B cell (primary cell): ENCODE results near the gene EIF4E2. TPM values are rescaled to one million over a fixed set of nuclear protein-coding genes. Genes with fewer than 3 reads are reported as not detected.

Experiments
- ATAC-seq: fragments of 200-7000 bp; cut with Tn5 transposase; one replicate; pipeline ENCODE4 v1.10.0; 2021; ENCODE audit warnings: low read depth, mild to moderate bottlenecking, moderate number of reproducible peaks, moderate library complexity
- CTCF ChIA-PET: fragments of 350-600 bp; sonication (Branson Sonifier 250); formaldehyde crosslinking; loops from one replicate; lab custom pipeline; 2021; ENCODE audit warnings: antibody characterized with exemption, inconsistent platforms; lab: Charles Lee
- POLR2A ChIA-PET: fragments of 350-600 bp; sonication (Branson Sonifier 250); formaldehyde crosslinking; loops from one replicate; lab custom pipeline; 2021; ENCODE audit warnings: antibody characterized with exemption; lab: Charles Lee
- DNase-seq: peaks from one replicate; pipeline ENCODE4 v3.0.0; 2013
- H2AFZ ChIP-seq: 2 replicates; pipeline ENCODE4 v1.6.1; 2012; ENCODE audit warnings: mild to moderate bottlenecking, low read depth, low read length; ENCODE audit not compliant: insufficient read depth, poor library complexity, severe bottlenecking
- H3K27ac ChIP-seq, 2 donors: 1 replicate in 1 of 2; 2 replicates in 1 of 2; pipeline ENCODE4 v1.5.1; 2012 to 2013; ENCODE audit warnings: low read length in 2 of 2, mild to moderate bottlenecking in 2 of 2, moderate library complexity in 1 of 2
- H3K27me3 ChIP-seq, 4 experiments: fragments of 200-600 bp in 1 of 4; sonication (generic) in 1 of 4; replicated peaks in 1 of 4; 1 replicate in 2 of 4; 2 replicates in 2 of 4; pipeline versions ENCODE4 v1.6.1 to v1.7.0; 2013 to 2016; ENCODE audit warnings: low read length in 3 of 4, mild to moderate bottlenecking in 2 of 4, mixed read lengths in 1 of 4, moderate library complexity in 1 of 4; ENCODE audit not compliant: insufficient read depth in 4 of 4, control insufficient read depth in 3 of 4; ENCODE audit errors: control extremely low read depth in 1 of 4
- H3K36me3 ChIP-seq, 2 experiments: replicated peaks in 1 of 2; 1 replicate in 1 of 2; 2 replicates in 1 of 2; pipeline versions ENCODE4 v1.6.1 to v1.7.1; 2013; ENCODE audit warnings: low read length in 1 of 2; ENCODE audit not compliant: insufficient read depth in 2 of 2, control insufficient read depth in 1 of 2; ENCODE audit errors: control extremely low read depth in 1 of 2, extremely low read depth in 1 of 2
- H3K4me1 ChIP-seq, 2 donors: fragments of 200-600 bp in 1 of 2; sonication (generic) in 1 of 2; 1 replicate in 1 of 2; 2 replicates in 1 of 2; pipeline versions ENCODE4 v1.5.1 to v1.6.1; 2013 to 2017; ENCODE audit warnings: low read length in 2 of 2; ENCODE audit not compliant: control insufficient read depth in 2 of 2, insufficient read depth in 2 of 2
- H3K4me2 ChIP-seq: replicated peaks from 2 replicates; pipeline ENCODE3; 2012; ENCODE audit warnings: mild to moderate bottlenecking, low read depth, low read length; ENCODE audit not compliant: poor library complexity, severe bottlenecking
- H3K4me3 ChIP-seq, 5 experiments: fragments of 200-600 bp in 1 of 5; sonication (generic) in 1 of 5; 1 replicate in 3 of 5; 2 replicates in 2 of 5; pipeline versions ENCODE4 v1.5.1 to v1.7.0; 2011 to 2016; ENCODE audit warnings: low read length in 4 of 5, mild to moderate bottlenecking in 4 of 5, low read depth in 2 of 5, control low read depth in 1 of 5, moderate library complexity in 1 of 5; ENCODE audit not compliant: insufficient read depth in 1 of 5; ENCODE audit errors: control extremely low read depth in 1 of 5, extremely low read depth in 1 of 5
- H3K79me2 ChIP-seq: fragments of 200-600 bp; sonication (generic); one replicate; pipeline ENCODE4 v1.6.0; 2016; ENCODE audit warnings: low read length; ENCODE audit not compliant: control insufficient read depth, insufficient read depth
- H3K9ac ChIP-seq: fragments of 200-600 bp; sonication (generic); 2 replicates; pipeline ENCODE4 v1.6.1; 2017; ENCODE audit warnings: mild to moderate bottlenecking, low read length, moderate library complexity
- H3K9me3 ChIP-seq, 3 donors: one replicate each; pipeline versions ENCODE4 v1.6.1 to v1.7.1; 2013; ENCODE audit warnings: low read length in 2 of 3; ENCODE audit not compliant: control insufficient read depth in 2 of 3, insufficient read depth in 1 of 3; ENCODE audit errors: control extremely low read depth in 1 of 3
- H4K20me1 ChIP-seq: 2 replicates; pipeline ENCODE4 v1.6.0; 2012; ENCODE audit warnings: mild to moderate bottlenecking, low read length; ENCODE audit not compliant: insufficient read depth, control insufficient read depth, poor library complexity, severe bottlenecking
- H3K27ac Mint-ChIP-seq: one replicate; pipeline ENCODE4 v1.8.0; 2021; ENCODE audit warnings: mixed read lengths
- H3K27me3 Mint-ChIP-seq: one replicate; pipeline ENCODE4 v1.8.0; 2021; ENCODE audit warnings: mixed read lengths
- H3K4me1 Mint-ChIP-seq: one replicate; pipeline ENCODE4 v1.8.0; 2021; ENCODE audit warnings: mixed read lengths
- H3K4me3 Mint-ChIP-seq: one replicate; pipeline ENCODE4 v1.8.0; 2021; ENCODE audit warnings: mixed read lengths
- H3K9me3 Mint-ChIP-seq: one replicate; pipeline ENCODE4 v1.8.0; 2022; ENCODE audit warnings: mixed read lengths; ENCODE audit not compliant: insufficient read depth
- CTCF ChIP-seq: fragments of 200-600 bp; IDR thresholded peaks from one replicate; pipeline ENCODE4 v1.8.0; 2022; ENCODE audit warnings: antibody characterized with exemption, mild to moderate bottlenecking
- EZH2 ChIP-seq: IDR thresholded peaks from 2 replicates; pipeline ENCODE4 v1.6.1; 2012; ENCODE audit warnings: borderline replicate concordance, low read depth, mild to moderate bottlenecking, moderate library complexity, low read length; ENCODE audit not compliant: insufficient read depth, poor library complexity, severe bottlenecking
- WGBS: methylation state at CpG from one replicate; pipeline ENCODE4 v1.1.5; 2013; ENCODE audit warnings: missing lambda C conversion rate; ENCODE audit not compliant: insufficient coverage; 5-methylcytosine and 5-hydroxymethylcytosine counted together
- intact Hi-C: fragments of 100-400 bp; cut with micrococcal nuclease; formaldehyde crosslinking; loops from one replicate; pipeline ENCODE4 v1.10.0; 2022
- polyA plus RNA-seq: library from polyadenylated mRNA; depleted of rRNA; stranded (reverse); fragments of >200 nt; gene quantifications from 2 replicates; pipeline ENCODE4 v1.2.3, GENCODE V29; 2012
- total RNA-seq, 2 donors: library from RNA; stranded (reverse); fragments of 120-200 nt in 1 of 2; gene quantifications; 1 replicate in 1 of 2; 2 replicates in 1 of 2; pipeline versions ENCODE4 v1.2.3 to v1.2.4, GENCODE V29; 2013 to 2022

Gene EIF4E2
- total and polyA plus RNA-seq, 2 donors (not counting 1 experiment from before 2014, with no cell fraction given): 17.9 to 67.0 TPM

GRCh38 chr2:232611559-232612218 is 61.2 kb downstream of the EIF4E2 start:
- TF ChIP-seq EZH2: no peak
- peak; percentile 83 for TF ChIP-seq CTCF
- CTCF ChIA-PET: interaction anchor here (1.0 to 1.1 kb wide), 2 partner anchors 8 to 22 kb away, joined by 4 to 5 read pairs; partner anchors contain the start of gene EFHD1
- Mint-ChIP-seq H3K4me3 (no peak overlapping the region), H3K9me3 (no peaks in the 10 kb centered on the region), H3K27ac (no peak overlapping the region), H3K27me3 (no peaks in the 10 kb centered on the region), H3K4me1 (no peaks in the 10 kb centered on the region)
- no peaks in the 10 kb centered on the region for H3K4me1 ChIP-seq
- no peak overlapping the region for H3K9ac ChIP-seq
- intact Hi-C loops: loop anchor here (1.0 kb wide), 1 partner anchor 640 kb away; the partner anchor contains the start of gene ATG16L1
- no peaks in the 10 kb centered on the region for H3K36me3 ChIP-seq
- peaks cover 0 to 2% (median 0%) of the 10 kb centered on the region in 4 experiments for H3K27me3 ChIP-seq
- POLR2A ChIA-PET: no interaction called here
- H3K9me3 ChIP-seq: peaks cover 0 to 3% (median 0%) of the 10 kb centered on the region in 3 donors
- ATAC-seq (peak; percentile 39), DNase-seq (peak; percentile 64)
- WGBS: 53% methylated on average over 8 of the region's 9 CpGs
- H3K4me3 ChIP-seq: no peak overlapping the region
- H3K27ac ChIP-seq: no peak overlapping the region
- H3K79me2 ChIP-seq: no peaks in the 10 kb centered on the region
- no peaks in the 10 kb centered on the region for H4K20me1 ChIP-seq
- no peak overlapping the region for H3K4me2 ChIP-seq
- no peak overlapping the region for H2AFZ ChIP-seq

- Histone ChIP-seq H3K79me2 (no peaks in the 10 kb centered on the region), H3K27me3 (peaks cover 0 to 5% (median 0%) of the 10 kb centered on the region in 4 experiments), H3K4me3 (no peak overlapping the region), H3K9ac (no peak overlapping the region), H3K36me3 (no peaks in the 10 kb centered on the region), H3K9me3 (peaks cover 0 to 3% (median 0%) of the 10 kb centered on the region in 3 donors), H3K4me1 (no peaks in the 10 kb centered on the region), H2AFZ (no peak overlapping the region), H3K27ac (no peak overlapping the region), H3K4me2 (no peak overlapping the region), H4K20me1 (no peaks in the 10 kb centered on the region)
- Mint-ChIP-seq H3K9me3 (no peaks in the 10 kb centered on the region), H3K27ac (no peak overlapping the region), H3K4me3 (no peak overlapping the region), H3K27me3 (no peaks in the 10 kb centered on the region), H3K4me1 (no peaks in the 10 kb centered on the region)
- no peak for DNase-seq
- CTCF ChIA-PET: no interaction called here
- ATAC-seq: no peak
- POLR2A ChIA-PET: no interaction called here
- TF ChIP-seq EZH2 (no peak), CTCF (no peak)
- intact Hi-C loops: no loop called here
- 71% methylated on average over 3 of the region's 3 CpGs for WGBS
Observed at GRCh38 chr2:232613538-232614134, 63.1 kb downstream of the EIF4E2 start.
